Esophagus muscularis mucosa (tissue), 3 donors: Measurements from ENCODE around the gene CORIN.

Experiments
- CTCF ChIP-seq, 3 experiments: fragments of 200-600 bp in 2 of 3; fragments of 450-650 bp in 1 of 3; sonication (generic) in 2 of 3; IDR thresholded peaks; one replicate each; pipeline ENCODE4 v1.5.1; 2017 to 2019; ENCODE audit warnings: antibody characterized with exemption in 3 of 3, mild to moderate bottlenecking in 2 of 3, moderate library complexity in 1 of 3
- POLR2A ChIP-seq: fragments of 450-650 bp; IDR thresholded peaks from one replicate; pipeline ENCODE4 v1.6.1; 2017; ENCODE audit warnings: antibody characterized with exemption, moderate library complexity, mild to moderate bottlenecking, low read depth
- POLR2AphosphoS5 ChIP-seq, 2 donors: sonication (generic); formaldehyde crosslinking; IDR thresholded peaks; one replicate each; pipeline ENCODE4 v1.6.1; 2017; ENCODE audit warnings: antibody characterized with exemption in 2 of 2

- no peak for TF ChIP-seq POLR2AphosphoS5 (IDR thresholded peaks at IDR 0.05)
- TF ChIP-seq CTCF (IDR thresholded peaks at IDR 0.05) = no peak
- no peak for TF ChIP-seq POLR2A
Observed at GRCh38 chr4:47641755-47642154, 196.1 kb downstream of the CORIN start.
